HG03342 (cell line): ENCODE measurements around the gene UQCRH.
A peak's percentile ranks its signal among the peaks of the same experiment; 100 is the strongest.
"Not testable (repeated sequence)": the region's sequence is repeated elsewhere in the genome, so short reads cannot be mapped to it uniquely, and the experiment has no call there.

Experiments used
- ATAC-seq: cut with Tn5 transposase; IDR thresholded peaks from one replicate; pipeline ENCODE4 v1.9.1; 2021; ENCODE audit warnings: mild to moderate bottlenecking, moderate library complexity; ENCODE audit not compliant: unreplicated experiment

The UQCRH gene

DNA sequence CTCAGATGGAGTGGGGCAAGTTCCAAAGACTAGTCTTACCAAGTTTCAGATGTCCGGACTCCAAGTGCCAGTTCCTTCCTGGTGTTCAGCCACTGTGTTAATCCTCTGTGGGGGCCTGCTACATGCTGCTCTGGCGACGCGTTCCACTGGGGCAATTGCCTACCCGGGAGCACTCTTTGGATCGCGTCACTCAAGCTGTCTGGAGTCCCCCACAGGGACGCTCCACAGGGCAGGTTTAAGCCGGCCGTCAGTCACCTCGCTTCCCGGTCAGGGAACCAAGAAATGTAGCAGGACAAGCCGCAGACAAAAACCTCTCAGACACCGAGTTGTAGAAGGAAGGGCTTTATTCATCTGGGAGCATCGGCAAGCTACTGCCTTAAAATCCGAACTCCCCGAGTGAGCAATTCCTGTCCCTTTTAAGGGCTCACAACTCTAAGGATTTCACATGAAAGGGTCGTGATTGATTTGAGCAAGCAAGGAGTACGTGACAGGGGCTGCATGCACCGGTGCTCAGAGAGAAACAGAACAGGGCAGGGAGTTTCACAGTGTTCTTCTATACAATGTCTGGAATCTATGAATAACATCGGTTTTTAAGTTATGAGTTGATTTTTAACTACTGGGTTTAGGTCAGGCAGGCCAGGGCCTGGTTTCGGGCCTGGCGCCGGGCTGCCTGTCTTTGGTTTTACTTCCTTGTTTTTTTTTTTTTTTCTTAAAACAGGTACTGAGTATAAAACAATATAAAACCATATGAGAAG is 28.5 kb downstream of the UQCRH start:
- peak; percentile 34 for ATAC-seq

GRCh38 chr1:46333300-46334029 is 30.0 kb downstream of the UQCRH start:
- ATAC-seq: peak; percentile 54

GRCh38 chr1:46334030-46334384 is 30.5 kb downstream of the UQCRH start:
- no peak for ATAC-seq

DNA sequence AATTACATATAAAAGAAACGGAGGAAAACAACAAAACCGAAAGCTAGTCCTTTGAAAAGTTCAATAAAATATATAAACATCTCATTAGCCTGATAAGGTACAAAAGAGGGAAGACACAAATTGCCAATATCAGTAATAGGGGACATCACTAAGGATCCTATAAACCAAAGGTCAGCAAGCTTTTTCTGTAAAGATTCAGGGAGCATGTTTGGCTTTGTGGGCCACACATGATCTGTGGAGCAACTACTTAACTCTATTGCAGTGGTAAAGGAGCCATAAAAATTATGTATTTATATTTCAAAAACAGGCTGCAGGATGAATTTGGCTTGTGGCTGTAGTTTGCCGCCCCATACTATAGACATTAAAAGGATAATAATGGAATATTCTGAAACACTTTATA is 31.6 kb downstream of the UQCRH start:
- ATAC-seq: no peak

- not testable (repeated sequence) for ATAC-seq
Measured at GRCh38 chr1:46337409-46337808, 33.9 kb downstream of the UQCRH start.

DNA sequence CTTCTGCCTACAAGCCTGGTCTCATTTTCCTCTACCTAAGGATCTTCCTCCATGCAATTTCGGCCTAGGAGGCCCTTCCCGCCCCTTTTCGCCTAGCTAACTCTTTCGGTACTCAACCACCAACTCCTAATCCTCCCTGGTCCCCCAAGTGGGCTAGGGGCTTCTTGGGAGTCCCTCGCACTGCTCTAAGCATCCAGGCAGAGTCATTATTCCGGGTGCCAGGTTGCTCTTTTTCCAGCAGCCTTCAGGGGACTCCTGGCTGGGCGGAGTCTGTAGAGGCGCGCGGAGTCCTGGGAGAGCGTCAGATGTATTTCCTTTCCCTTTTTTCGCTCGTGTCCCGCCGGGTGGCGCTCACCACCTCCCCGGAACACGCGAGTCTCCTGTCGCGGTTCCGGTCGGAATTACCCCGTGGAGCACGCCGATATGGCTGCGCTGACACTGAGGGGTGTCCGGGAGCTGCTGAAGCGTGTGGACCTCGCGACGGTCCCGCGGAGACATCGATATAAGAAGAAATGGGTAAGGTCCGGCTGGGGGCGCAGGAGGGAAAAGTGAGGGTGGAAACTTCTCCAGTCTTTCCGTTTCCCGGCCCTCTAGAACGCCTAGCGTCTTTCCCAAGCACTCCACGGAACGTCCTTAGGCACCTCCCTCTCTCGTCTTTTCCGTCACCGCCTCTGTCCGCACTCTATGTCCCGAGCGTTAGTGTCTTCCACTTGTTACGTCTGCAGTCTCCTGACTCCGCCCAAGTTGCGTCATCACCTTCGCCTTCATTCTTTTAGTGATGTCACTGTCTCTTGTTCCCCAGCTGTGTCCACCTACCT is 37.1 kb downstream of the UQCRH start, which contains the start of gene NSUN4:
NSUN4 (plus strand) TSS at position 404 of the 818 bp plus-strand sequence; CDS start at position 424, 20 bp downstream.
- peak; percentile 68 for ATAC-seq

GRCh38 chr1:46341222-46342083 is 38.0 kb downstream of the UQCRH start:
- no peak for ATAC-seq

DNA sequence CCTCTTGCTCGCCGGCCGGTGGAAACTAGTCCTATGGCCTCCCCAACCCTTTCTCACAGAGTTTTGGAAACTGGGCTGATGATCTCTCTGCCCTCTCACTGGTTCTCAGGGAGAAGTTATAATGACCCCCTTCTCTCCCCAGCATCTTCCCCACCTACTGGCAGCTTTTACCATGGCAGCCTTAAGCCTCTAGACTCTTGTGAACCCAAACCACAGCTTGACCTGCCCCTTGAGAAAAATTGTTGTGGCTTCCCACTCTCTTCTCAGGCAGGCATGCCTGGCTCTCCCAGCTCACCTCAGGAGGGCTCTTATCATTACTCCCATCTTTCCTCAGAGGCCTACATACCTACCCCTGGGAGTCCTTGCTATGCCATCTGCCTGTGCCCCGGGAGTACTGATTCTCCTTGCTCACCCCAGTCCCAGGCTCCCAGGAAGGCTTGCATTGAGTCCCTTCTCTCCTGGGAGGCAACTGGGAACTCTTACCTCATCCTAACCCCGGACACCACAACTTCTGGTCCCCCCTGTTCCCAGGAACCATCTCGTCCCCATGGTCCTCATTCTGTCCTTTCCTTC is 38.7 kb downstream of the UQCRH start:
- ATAC-seq: peak; percentile 39

DNA sequence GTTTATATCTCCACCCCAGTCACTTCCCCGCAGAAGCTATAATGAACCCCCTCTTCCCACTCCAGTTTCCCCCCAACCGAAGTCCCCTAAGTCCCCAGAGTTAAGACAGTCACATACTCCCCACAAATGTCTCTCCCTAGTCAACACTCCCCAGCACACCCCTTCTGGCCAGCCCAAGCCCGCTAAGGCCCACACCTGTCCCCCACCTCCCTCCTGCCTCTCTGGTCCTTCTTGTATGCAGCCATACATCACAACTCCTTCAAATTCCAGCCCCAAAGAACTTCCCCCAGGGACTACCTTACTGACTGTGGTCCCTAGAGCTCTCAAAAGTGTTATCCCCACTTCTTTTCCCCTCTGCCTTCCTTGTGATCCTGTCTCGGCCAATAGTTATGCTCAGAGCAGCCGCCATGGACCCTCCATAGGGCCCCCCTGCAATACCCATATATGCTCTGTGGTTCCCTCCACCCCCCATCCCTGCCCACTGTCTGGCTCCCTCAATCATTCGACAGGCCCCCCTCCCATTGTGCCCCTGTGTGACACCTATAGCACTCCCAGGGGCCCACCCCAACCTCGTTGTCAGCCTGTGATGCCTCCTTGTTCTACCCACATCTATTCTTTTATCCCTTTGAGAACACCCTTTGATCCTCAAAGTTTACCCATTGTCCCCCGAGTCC is 39.3 kb downstream of the UQCRH start:
- ATAC-seq: no peak

DNA sequence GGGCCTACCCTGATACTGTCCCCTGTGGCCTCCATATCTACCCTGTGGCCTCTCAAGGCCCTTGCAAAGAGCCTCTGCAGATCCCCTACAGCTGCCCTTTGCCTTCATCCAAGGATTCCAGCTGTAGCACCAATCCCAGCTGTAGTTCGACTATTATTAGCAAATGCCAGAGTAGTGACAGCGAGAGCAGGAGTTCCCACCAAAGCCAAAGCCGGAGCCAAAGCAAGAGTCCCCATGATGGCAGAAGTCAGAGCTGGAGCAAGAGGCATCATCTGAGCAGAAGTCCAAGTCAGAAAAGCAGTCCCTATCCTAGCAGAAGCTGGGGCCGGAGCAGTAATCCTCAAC is 39.8 kb downstream of the UQCRH start:
- ATAC-seq: no peak

DNA sequence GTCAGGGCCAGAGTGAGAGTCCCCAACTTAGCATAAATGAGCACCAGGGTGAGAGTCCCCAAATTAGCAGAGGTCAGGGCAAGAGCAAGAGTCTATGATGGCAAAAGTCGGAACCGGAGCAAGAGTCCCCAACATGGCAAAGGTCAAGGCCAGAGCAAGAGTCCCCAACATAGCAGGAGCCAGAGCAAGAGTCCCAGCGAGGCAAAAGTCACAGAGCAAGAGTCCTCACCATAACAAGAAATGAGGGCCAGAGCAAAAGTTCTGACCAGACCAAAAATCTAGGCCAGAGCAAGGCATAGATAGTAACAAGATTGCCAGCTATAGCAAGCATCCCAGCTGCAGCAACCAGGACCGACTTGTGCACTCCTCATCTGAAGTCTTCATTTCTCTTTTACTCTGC is 40.2 kb downstream of the UQCRH start:
- no peak for ATAC-seq

GRCh38 chr1:46344481-46344880 is 41.0 kb downstream of the UQCRH start:
- no peak for ATAC-seq

GRCh38 chr1:46345281-46345680 is 41.8 kb downstream of the UQCRH start:
- ATAC-seq: no peak

- no peak for ATAC-seq
Measured at GRCh38 chr1:46352363-46352762, 48.9 kb downstream of the UQCRH start.

DNA sequence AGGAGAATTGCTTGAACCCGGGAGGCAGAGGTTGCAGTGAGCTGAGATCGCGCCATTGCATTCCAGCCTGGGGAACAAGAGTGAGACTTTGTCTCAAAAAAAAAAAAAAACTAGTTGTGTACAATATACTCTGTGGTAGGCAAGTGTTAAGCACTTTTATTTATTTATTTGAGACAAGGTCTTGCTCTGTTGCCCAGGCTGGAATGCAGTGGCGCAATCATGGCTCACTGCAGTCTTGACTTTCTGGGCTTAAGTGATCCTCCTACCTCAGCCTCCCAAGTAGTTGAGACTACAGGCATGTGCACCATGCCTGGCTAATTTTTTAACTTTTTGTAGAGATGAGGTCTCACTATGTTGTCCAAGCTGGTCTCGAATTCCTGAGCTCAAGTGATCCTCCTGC is 52.4 kb downstream of the UQCRH start:
- not testable (repeated sequence) for ATAC-seq

DNA sequence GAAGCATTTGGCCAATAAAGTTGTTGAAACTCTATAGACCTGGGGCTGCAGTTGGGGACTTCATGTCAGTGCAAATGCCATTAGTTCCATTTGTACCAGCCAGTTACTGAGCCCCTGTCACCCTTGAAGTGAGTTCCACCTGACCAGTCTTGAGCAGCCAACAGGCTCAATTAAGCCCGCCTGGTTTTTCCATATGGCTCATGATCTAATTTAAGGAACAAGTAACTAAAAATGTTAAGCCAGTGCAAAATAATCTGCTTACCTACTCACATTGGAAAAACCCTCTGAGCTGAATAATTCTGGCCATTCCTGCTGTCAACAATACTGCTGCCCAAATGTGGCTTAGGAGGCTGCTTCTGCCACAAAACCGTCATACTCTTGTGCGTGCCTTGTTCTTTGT is 58.7 kb downstream of the UQCRH start:
- no peak for ATAC-seq

GRCh38 chr1:46363121-46363520 is 59.6 kb downstream of the UQCRH start:
- ATAC-seq: no peak

- ATAC-seq: no peak
Measured at GRCh38 chr1:46364612-46365011, 61.1 kb downstream of the UQCRH start.

DNA sequence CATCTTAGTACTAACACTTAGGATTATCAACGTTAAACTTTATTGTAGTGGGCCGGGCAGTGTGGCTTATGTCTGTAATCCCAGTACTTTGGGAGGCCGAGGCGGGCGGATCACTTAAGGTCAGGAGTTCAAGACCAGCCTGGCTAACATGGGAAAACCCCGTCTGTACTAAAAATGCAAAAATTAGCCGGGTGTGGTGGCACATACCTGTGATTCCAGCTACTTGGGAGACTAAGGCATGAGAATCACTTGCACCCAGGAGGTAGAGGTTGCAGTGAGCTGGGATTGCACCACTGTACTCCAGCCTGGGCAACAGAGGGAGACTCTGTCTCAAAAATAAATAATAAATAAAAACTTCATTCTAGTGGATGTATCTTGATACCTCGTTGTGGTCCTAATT is 62.3 kb downstream of the UQCRH start:
- ATAC-seq: not testable (repeated sequence)
